GM12864 (cell line): ENCODE measurements around the gene MCU.

Experiments used
- DNase-seq: peaks from one replicate; pipeline ENCODE4 v3.0.0-alpha.2; 2011; ENCODE audit warnings: low read depth
- H3K4me3 ChIP-seq: 2 replicates; pipeline ENCODE4 v1.5.1; 2011; ENCODE audit warnings: mild to moderate bottlenecking, low read depth, low read length, control low read depth
- TF ChIP-seq, protein P1 (sequence below): IDR thresholded peaks from 2 replicates; pipeline ENCODE4 v1.5.1; 2011; ENCODE audit warnings: low read depth, mild to moderate bottlenecking, moderate library complexity, low read length, control low read depth, inconsistent platforms; ENCODE audit errors: missing control alignments

MCU gene

GRCh38 chr10:72730479-72730878 lies 38.5 kb downstream of the MCU start:
- TF ChIP-seq, protein P1, sequence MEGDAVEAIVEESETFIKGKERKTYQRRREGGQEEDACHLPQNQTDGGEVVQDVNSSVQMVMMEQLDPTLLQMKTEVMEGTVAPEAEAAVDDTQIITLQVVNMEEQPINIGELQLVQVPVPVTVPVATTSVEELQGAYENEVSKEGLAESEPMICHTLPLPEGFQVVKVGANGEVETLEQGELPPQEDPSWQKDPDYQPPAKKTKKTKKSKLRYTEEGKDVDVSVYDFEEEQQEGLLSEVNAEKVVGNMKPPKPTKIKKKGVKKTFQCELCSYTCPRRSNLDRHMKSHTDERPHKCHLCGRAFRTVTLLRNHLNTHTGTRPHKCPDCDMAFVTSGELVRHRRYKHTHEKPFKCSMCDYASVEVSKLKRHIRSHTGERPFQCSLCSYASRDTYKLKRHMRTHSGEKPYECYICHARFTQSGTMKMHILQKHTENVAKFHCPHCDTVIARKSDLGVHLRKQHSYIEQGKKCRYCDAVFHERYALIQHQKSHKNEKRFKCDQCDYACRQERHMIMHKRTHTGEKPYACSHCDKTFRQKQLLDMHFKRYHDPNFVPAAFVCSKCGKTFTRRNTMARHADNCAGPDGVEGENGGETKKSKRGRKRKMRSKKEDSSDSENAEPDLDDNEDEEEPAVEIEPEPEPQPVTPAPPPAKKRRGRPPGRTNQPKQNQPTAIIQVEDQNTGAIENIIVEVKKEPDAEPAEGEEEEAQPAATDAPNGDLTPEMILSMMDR, result no peak
- no peak for DNase-seq
- no peak overlapping the region for H3K4me3 ChIP-seq

DNA sequence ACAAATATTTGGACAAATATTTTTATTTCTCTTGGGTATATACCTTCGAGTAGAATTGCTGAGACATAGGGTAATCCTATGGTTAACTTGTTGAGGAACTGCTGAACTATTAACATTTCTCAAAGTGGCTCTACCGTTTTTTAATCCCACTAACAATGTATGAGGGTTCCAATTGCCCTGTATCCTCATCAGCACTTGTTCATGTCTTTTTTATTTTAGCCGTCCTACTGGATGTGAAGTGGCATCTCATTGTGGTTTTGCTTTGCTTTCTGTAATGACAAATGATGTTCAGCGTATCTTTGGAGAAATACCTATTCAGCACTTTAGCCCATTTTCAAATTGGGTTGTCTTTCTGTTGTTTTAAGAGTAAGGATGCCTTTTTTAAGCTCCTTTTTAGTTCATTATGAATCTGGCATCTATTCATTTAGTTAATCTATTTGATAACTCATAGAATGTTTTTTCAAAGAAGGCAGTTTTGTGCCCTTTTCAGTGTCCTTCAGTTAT lies 40.0 kb downstream of the MCU start:
- H3K4me3 ChIP-seq, result no peak overlapping the region
- DNase-seq, result no peak
- TF ChIP-seq, protein P1, result no peak

DNA sequence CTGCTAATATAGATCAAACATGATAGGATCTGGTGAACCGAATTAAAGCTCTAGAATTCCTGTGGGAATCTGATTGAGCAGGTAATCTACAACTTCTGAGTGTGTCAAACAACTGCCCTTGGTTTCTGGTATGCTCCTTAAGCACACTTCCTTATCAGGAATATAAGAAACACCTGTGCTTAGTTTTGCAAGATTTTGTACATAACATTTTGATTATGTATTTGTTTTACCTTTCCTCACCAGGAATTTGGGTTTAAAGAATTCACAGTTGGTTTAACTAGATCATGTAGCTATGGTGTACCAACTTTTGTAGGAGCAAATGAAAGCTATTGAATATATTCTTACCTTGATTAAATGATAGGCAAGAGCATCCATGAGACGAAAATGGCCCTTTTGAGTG lies 40.6 kb downstream of the MCU start:
- no peak for DNase-seq
- TF ChIP-seq, protein P1, result no peak
- no peak overlapping the region for H3K4me3 ChIP-seq

- TF ChIP-seq, protein P1, result no peak
- no peak for DNase-seq
- H3K4me3 ChIP-seq, result no peak overlapping the region
Measured at GRCh38 chr10:72733989-72734388, 42.0 kb downstream of the MCU start.

- no peak for DNase-seq
- TF ChIP-seq, protein P1, result no peak
- H3K4me3 ChIP-seq, result no peak overlapping the region
Measured at GRCh38 chr10:72735288-72735936, 43.5 kb downstream of the MCU start.

DNA sequence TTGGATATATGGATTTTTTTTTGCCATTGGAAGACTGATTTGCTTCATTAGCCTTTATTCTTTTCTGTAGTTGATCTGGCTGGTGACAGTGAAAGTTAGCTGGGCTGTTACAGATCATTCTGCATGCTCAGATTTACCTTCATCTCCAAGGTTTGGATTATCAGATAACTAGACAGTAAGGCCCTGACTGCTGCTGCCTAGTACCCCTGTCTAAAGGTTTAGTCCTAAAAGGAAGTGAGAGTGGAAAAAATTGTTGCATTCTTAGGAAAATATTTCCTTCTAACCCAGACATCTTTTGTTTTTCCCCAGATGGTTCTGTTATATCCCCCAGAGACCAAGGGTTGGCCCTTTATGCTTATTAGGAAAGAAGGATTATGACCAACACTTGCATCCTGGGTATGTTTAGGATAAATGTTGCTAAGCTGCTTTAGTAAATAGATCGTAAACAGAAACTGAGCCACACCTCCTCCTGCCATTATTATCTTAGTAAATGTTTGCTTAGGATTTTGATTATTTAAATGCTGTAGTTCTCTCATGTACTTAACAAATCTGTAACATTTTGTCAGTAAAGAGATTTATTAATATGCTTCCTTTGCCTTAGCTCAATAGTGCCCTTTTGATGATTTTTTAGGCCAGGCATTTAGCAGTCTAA lies 44.4 kb downstream of the MCU start:
- TF ChIP-seq, protein P1, result no peak
- no peak overlapping the region for H3K4me3 ChIP-seq
- no peak for DNase-seq
